ENCODE data around the gene L3MBTL2.

GRCh38 chr22:41184679-41185078, 20.4 kb upstream of the L3MBTL2 start:
- TF ChIP-seq YY1 (IDR thresholded peaks at IDR 0.05; ENCODE audit: insufficient read depth, insufficient read length), result no peak
- TF ChIP-seq SUZ12 (IDR thresholded peaks at IDR 0.05; ENCODE audit: extremely low read depth, insufficient read depth, insufficient read length), result no peak
- TF ChIP-seq ZNF274 (IDR thresholded peaks at IDR 0.05; ENCODE audit: low read depth, low read length), result no peak

Measured in NT2/D1 (cell line).